ENCODE measurements around the gene SEMA4G.

DNA sequence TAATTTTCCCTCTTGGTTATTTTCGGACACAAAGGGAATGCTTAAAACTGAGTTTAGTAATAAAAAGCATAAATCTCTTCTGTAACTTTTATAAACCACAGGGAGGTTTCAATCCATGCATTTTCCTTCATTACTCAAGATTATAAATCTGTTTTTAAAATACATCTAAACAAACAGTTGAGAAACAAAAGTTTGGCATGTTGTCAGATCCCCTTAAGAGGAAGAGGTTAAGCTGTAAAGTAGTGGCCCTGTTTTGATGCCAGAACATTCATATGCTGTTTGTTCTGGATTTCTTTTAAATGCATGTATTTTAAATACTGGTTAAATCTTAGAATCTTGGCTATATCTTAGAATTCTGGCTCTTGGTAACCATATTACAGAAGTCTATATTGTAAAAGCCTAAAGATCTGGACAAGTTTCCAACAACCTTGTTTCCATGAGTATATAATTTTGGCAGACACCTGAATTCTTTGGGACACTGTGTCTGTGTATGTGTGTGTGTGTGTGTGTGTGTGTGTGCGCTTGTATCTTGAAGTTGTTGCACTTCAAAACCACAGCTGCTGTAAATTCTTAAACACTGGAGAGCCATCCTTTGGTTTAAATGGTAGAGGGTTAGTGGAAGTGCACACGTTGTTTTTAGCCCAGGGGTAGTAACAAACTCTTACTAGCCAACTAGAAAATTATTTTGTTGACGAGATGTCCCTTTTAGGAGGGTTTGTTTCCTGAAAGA lies 6.8 kb upstream of the SEMA4G start:
- TF ChIP-seq, protein P1, sequence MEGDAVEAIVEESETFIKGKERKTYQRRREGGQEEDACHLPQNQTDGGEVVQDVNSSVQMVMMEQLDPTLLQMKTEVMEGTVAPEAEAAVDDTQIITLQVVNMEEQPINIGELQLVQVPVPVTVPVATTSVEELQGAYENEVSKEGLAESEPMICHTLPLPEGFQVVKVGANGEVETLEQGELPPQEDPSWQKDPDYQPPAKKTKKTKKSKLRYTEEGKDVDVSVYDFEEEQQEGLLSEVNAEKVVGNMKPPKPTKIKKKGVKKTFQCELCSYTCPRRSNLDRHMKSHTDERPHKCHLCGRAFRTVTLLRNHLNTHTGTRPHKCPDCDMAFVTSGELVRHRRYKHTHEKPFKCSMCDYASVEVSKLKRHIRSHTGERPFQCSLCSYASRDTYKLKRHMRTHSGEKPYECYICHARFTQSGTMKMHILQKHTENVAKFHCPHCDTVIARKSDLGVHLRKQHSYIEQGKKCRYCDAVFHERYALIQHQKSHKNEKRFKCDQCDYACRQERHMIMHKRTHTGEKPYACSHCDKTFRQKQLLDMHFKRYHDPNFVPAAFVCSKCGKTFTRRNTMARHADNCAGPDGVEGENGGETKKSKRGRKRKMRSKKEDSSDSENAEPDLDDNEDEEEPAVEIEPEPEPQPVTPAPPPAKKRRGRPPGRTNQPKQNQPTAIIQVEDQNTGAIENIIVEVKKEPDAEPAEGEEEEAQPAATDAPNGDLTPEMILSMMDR (IDR thresholded peaks at IDR 0.05; ENCODE audit: low read length) = no peak
- TF ChIP-seq EZH2 (optimal IDR thresholded peaks at IDR 0.05; ENCODE audit: low read depth, low read length) (no peak), EZH2phosphoT487 (IDR thresholded peaks at IDR 0.05; ENCODE audit: low read length) (no peak)
